GM23338 (cell line): ENCODE data around the gene TNFRSF1A. TPM values are rescaled to one million over a fixed set of nuclear protein-coding genes. Genes with fewer than 3 reads are reported as not detected.

Experiments used
- ATAC-seq: fragments of 200-7000 bp; cut with Tn5 transposase; 3 replicates; pipeline ENCODE4 v1.9.1; 2020
- DNase-seq: peaks from one replicate; pipeline ENCODE4 v3.0.0-alpha.2; 2015; ENCODE audit warnings: low spot score
- H2AFZ ChIP-seq: fragments of 200-600 bp; sonication (generic); 2 replicates; pipeline ENCODE4 v1.8.0; 2016; ENCODE audit warnings: antibody characterized with exemption, mild to moderate bottlenecking, moderate library complexity
- H3F3A ChIP-seq: fragments of 200-600 bp; sonication (generic); replicated peaks from 2 replicates; pipeline ENCODE4 v1.8.0; 2017; ENCODE audit warnings: antibody characterized with exemption, mixed run types, low read depth
- H3K27ac ChIP-seq: fragments of 200-600 bp; sonication (generic); 2 replicates; pipeline ENCODE4 v1.6.1; 2016; ENCODE audit warnings: low read depth
- H3K27me3 ChIP-seq: fragments of 200-600 bp; sonication (generic); 2 replicates; pipeline ENCODE4 v1.8.0; 2016; ENCODE audit warnings: mild to moderate bottlenecking, mixed run types, moderate library complexity; ENCODE audit not compliant: insufficient read depth
- H3K36me3 ChIP-seq: fragments of 200-600 bp; sonication (generic); 2 replicates; pipeline ENCODE4 v1.8.0; 2016; ENCODE audit warnings: mild to moderate bottlenecking; ENCODE audit not compliant: insufficient read depth
- H3K4me1 ChIP-seq: fragments of 200-600 bp; sonication (generic); 2 replicates; pipeline ENCODE4 v1.8.0; 2016; ENCODE audit warnings: mild to moderate bottlenecking, moderate library complexity; ENCODE audit not compliant: insufficient read depth
- H3K4me2 ChIP-seq: fragments of 200-600 bp; sonication (generic); 2 replicates; pipeline ENCODE4 v1.7.1; 2017; ENCODE audit warnings: mixed run types
- H3K4me3 ChIP-seq: fragments of 200-600 bp; sonication (generic); 2 replicates; pipeline ENCODE4 v1.6.1; 2016; ENCODE audit warnings: mixed run types
- H3K79me2 ChIP-seq: fragments of 200-600 bp; sonication (generic); replicated peaks from 2 replicates; pipeline ENCODE4 v1.8.0; 2017; ENCODE audit warnings: mild to moderate bottlenecking; ENCODE audit not compliant: insufficient read depth
- H3K9me2 ChIP-seq: fragments of 200-600 bp; sonication (generic); 2 replicates; pipeline ENCODE4 v1.8.0; 2017; ENCODE audit not compliant: insufficient read depth
- H4K20me1 ChIP-seq: fragments of 200-600 bp; sonication (generic); replicated peaks from 2 replicates; pipeline ENCODE4 v1.8.0; 2017; ENCODE audit warnings: mild to moderate bottlenecking; ENCODE audit not compliant: insufficient read depth
- H3K27ac Mint-ChIP-seq: 2 replicates; pipeline ENCODE4 v1.8.0; 2020; ENCODE audit warnings: inconsistent platforms, mild to moderate bottlenecking, moderate library complexity, mixed read lengths
- H3K27me3 Mint-ChIP-seq: 3 replicates; pipeline ENCODE4 v1.8.0; 2022; ENCODE audit warnings: low read depth, mild to moderate bottlenecking, moderate library complexity, mixed read lengths, inconsistent platforms; ENCODE audit not compliant: insufficient read depth, poor library complexity
- H3K36me3 Mint-ChIP-seq: 3 replicates; pipeline ENCODE4 v1.8.0; 2021; ENCODE audit warnings: low read depth, mild to moderate bottlenecking, inconsistent platforms, moderate library complexity, mixed read lengths
- H3K4me1 Mint-ChIP-seq: 3 replicates; pipeline ENCODE4 v1.8.0; 2020; ENCODE audit warnings: mild to moderate bottlenecking, inconsistent platforms, mixed read lengths
- H3K4me3 Mint-ChIP-seq: 3 replicates; pipeline ENCODE4 v1.8.0; 2021; ENCODE audit warnings: moderate library complexity, mild to moderate bottlenecking, inconsistent platforms, mixed read lengths
- H3K9me3 Mint-ChIP-seq: 3 replicates; pipeline ENCODE4 v1.8.0; 2020; ENCODE audit warnings: moderate library complexity, mild to moderate bottlenecking, inconsistent platforms, mixed read lengths
- CREB1 ChIP-seq: fragments of 250-450 bp; sonication (Bioruptor Pico); IDR thresholded peaks from 2 replicates; pipeline ENCODE4 v1.5.0; 2020; ENCODE audit warnings: low read depth, mild to moderate bottlenecking, moderate library complexity
- CTCF ChIP-seq, 2 experiments: fragments of 200-600 bp in 1 of 2; sonication (generic) in 1 of 2; conservative IDR thresholded peaks; 2 replicates each; pipeline versions ENCODE4 v1.5.1 to v1.6.1; 2016 to 2017; ENCODE audit warnings: antibody characterized with exemption in 2 of 2, low read depth in 2 of 2, mild to moderate bottlenecking in 2 of 2, moderate library complexity in 1 of 2
- EZH2 ChIP-seq: fragments of 200-600 bp; sonication (generic); IDR thresholded peaks from one replicate; pipeline ENCODE4 v1.8.0; 2017; ENCODE audit warnings: antibody characterized with exemption, mild to moderate bottlenecking, low read depth; ENCODE audit not compliant: unreplicated experiment
- EZH2phosphoT487 ChIP-seq: fragments of 200-600 bp; sonication (generic); IDR thresholded peaks from one replicate; pipeline ENCODE4 v1.8.1; 2018; ENCODE audit warnings: antibody characterized with exemption; ENCODE audit not compliant: unreplicated experiment
- JUNB ChIP-seq: IDR thresholded peaks from one replicate; pipeline ENCODE4 v1.6.1; 2016; ENCODE audit warnings: antibody characterized with exemption; ENCODE audit not compliant: unreplicated experiment
- NANOG ChIP-seq: IDR thresholded peaks from 2 replicates; pipeline ENCODE4 v1.6.1; 2016; ENCODE audit warnings: antibody characterized with exemption, borderline replicate concordance
- POLR2AphosphoS5 ChIP-seq: IDR thresholded peaks from 2 replicates; pipeline ENCODE4 v1.6.1; 2016; ENCODE audit warnings: antibody characterized with exemption, low read depth
- REST ChIP-seq: IDR thresholded peaks from one replicate; pipeline ENCODE4 v1.6.1; 2018; ENCODE audit warnings: antibody characterized with exemption; ENCODE audit not compliant: unreplicated experiment
- STAT1 ChIP-seq: IDR thresholded peaks from one replicate; pipeline ENCODE4 v1.6.1; 2016; ENCODE audit warnings: antibody characterized with exemption; ENCODE audit not compliant: unreplicated experiment
- ZNF114 ChIP-seq: fragments of 250-450 bp; sonication (Bioruptor Pico); IDR thresholded peaks from 2 replicates; pipeline ENCODE4 v1.5.0; 2020; ENCODE audit warnings: mild to moderate bottlenecking, moderate library complexity
- ZNF331 ChIP-seq: fragments of 250-450 bp; sonication (Bioruptor Pico); IDR thresholded peaks from 2 replicates; pipeline ENCODE4 v1.5.0; 2020; ENCODE audit warnings: low read depth, mild to moderate bottlenecking, moderate library complexity
- ZNF462 ChIP-seq: fragments of 250-450 bp; sonication (Bioruptor Pico); IDR thresholded peaks from 2 replicates; pipeline ENCODE4 v1.5.0; 2020; ENCODE audit warnings: mild to moderate bottlenecking, moderate library complexity
- polyA plus RNA-seq: library from polyadenylated mRNA; unstranded; fragments of >200 nt; fragmentation: Nextera tagmentation; extraction: Ambion mirVana; gene quantifications from 2 replicates; pipeline ENCODE4 v1.2.1, GENCODE V29; 2016
- total RNA-seq: library from RNA; depleted of rRNA; stranded (reverse); fragments of >200 nt; shearing (Covaris generic); gene quantifications from 2 replicates; pipeline ENCODE4 v1.2.3, GENCODE V29; 2014
- TF ChIP-seq, protein P1 (sequence below): IDR thresholded peaks from 2 replicates; pipeline ENCODE4 v1.6.1; 2016; ENCODE audit warnings: antibody characterized with exemption

Gene TNFRSF1A
- total and polyA plus RNA-seq, 2 experiments from 2014 or later, result 24.3 to 43.4 TPM

GRCh38 chr12:6333566-6333965 lies 8.3 kb downstream of the TNFRSF1A start (continued):
- no peak for TF ChIP-seq ZNF114
- TF ChIP-seq POLR2AphosphoS5, result no peak
- TF ChIP-seq CREB1 (CRISPR knock-in tag), result no peak
- no peak for TF ChIP-seq EZH2phosphoT487
- no peak for TF ChIP-seq CTCF (conservative IDR thresholded peaks at IDR 0.05; ENCODE audit: low read depth in 2 of 2)
- no peak for TF ChIP-seq ZNF331
- TF ChIP-seq REST, result no peak
- no peak for TF ChIP-seq STAT1
- TF ChIP-seq, protein P1, sequence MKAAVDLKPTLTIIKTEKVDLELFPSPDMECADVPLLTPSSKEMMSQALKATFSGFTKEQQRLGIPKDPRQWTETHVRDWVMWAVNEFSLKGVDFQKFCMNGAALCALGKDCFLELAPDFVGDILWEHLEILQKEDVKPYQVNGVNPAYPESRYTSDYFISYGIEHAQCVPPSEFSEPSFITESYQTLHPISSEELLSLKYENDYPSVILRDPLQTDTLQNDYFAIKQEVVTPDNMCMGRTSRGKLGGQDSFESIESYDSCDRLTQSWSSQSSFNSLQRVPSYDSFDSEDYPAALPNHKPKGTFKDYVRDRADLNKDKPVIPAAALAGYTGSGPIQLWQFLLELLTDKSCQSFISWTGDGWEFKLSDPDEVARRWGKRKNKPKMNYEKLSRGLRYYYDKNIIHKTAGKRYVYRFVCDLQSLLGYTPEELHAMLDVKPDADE, result no peak
- TF ChIP-seq JUNB, result no peak
- TF ChIP-seq NANOG, result no peak
- TF ChIP-seq EZH2, result no peak

DNA sequence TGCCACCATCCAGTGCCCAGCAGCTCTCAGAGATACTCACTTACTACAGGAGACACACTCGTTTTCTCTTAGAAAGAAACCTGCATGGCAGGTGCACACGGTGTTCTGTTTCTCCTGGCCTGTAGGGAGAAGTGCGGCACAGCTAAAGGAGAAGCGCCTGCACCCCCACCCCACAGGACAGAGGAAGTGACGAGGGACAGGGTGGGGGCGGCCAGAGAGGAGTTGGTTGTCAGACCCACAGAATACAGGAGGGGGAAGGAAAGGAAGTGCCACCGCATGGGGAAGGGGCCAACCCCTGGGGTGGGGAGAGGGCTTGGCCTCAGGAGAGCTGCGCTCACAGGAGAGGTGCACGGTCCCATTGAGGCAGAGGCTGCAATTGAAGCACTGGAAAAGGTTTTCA lies 8.8 kb downstream of the TNFRSF1A start:
- peaks cover 19% of the 10 kb centered on the region; the same call in 1 of the 2 replicates for H3K36me3 ChIP-seq
- no peak for DNase-seq
- Mint-ChIP-seq H3K27ac (0 out of 2 replicates have a peak overlapping the region, but pooled peaks have one; percentile 27), H3K9me3 (no peaks in the 10 kb centered on the region), H3K36me3 (peaks cover 65% of the 10 kb centered on the region), H3K27me3 (peaks cover 15% of the 10 kb centered on the region), H3K4me1 (peaks cover 43% of the 10 kb centered on the region), H3K4me3 (no peak overlapping the region)
- ATAC-seq, result no peak
- H3K4me2 ChIP-seq, result no peak overlapping the region
- H3K4me1 ChIP-seq, result peaks cover 48% of the 10 kb centered on the region
- no peak overlapping the region for H3K27ac ChIP-seq
- peaks cover 33% of the 10 kb centered on the region for H3K79me2 ChIP-seq
- H3K27me3 ChIP-seq, result peaks cover 3% of the 10 kb centered on the region; the same call in 1 of the 2 replicates
- H3F3A ChIP-seq, result peaks cover 36% of the 10 kb centered on the region
- no peak overlapping the region for H3K4me3 ChIP-seq
- no peak overlapping the region for H2AFZ ChIP-seq
- no peaks in the 10 kb centered on the region for H4K20me1 ChIP-seq
- H3K9me2 ChIP-seq, result no peaks in the 10 kb centered on the region
- TF ChIP-seq ZNF114 (no peak), ZNF462 (CRISPR knock-in tag) (no peak)
